NCI-H526 (cell line): ENCODE results near the gene ARL3.
"Not testable (repeated sequence)": the region's sequence is repeated elsewhere in the genome, so short reads cannot be mapped to it uniquely, and the experiment has no call there.

Experiments used
- DNase-seq, 2 experiments: peaks; one replicate each; lab custom pipeline; 2025; lab: John Stamatoyannopoulos, UW

The ARL3 gene, protein sequence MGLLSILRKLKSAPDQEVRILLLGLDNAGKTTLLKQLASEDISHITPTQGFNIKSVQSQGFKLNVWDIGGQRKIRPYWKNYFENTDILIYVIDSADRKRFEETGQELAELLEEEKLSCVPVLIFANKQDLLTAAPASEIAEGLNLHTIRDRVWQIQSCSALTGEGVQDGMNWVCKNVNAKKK

DNA sequence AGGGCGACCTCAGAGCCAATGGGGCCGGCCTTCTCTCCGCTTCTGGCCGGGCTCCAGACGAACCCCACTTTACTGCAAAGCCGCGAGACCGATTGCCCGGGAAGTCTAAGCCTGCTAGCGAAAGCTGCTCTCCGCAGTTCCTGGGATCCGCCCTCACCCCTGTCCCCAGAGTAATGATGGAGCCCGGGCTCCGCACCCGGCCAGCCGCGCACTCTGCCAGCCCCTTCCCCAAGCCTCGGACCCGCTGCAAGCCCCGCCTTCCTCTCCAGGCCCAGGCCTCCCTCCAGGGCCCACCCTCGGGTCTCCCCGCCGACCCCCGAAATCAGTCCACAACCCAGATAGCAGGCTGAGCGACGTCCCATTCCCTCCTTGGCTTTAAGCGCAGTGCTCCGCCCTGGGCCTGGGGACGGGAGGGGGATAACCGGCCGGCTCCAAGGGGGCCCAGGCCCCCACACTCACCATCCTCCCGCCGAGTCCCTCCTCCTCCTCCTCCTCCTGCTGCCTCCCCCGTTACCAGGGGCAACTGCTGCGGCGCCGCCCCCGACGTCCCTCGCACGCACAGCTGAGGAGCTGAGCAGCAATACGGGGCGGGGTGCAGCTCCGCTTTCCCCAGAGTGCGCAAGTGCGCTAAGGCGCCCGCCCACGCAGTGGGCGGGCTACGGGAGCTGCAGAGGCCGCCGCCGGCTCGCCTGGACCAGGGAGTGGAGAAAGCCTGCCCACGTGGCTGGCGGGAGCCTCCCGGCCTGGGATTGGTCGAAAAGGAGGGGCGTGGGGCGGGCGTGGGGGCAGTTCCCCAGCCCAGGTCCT, at the start of gene ARL3:
ARL3 (minus strand) TSS at position 584 of the 807 bp plus-strand sequence; CDS start at position 462, 122 bp downstream.
- peak; percentile 93 to 97 for DNase-seq

DNA sequence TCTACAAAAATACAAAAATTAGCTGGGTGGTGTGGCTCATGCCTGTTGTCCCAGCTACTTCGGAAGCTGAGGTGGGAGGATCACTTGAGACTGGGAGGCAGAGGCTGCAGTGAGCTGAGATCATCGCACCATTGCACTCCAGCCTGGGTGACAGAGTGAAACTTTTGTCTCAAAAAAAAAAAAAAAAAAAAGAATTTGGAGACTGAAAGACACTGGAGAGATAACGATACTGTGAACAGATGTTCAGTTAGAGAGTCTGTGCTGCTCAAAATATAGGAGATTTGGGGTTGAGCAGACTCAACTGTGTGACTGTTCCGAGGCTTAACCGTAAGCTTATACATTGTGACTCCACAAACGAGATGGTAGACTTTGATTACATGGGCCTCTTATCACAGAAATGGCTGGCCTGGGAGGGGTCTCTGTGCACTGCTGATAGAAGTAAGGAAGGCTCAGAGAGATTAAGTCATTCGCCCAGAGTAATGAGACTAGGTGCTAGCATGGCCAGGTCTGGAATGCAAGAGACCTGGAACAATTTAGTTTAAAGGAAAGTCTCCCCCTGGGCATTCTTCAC, 48.9 kb upstream of the ARL3 start:
- DNase-seq, result no peak

DNA sequence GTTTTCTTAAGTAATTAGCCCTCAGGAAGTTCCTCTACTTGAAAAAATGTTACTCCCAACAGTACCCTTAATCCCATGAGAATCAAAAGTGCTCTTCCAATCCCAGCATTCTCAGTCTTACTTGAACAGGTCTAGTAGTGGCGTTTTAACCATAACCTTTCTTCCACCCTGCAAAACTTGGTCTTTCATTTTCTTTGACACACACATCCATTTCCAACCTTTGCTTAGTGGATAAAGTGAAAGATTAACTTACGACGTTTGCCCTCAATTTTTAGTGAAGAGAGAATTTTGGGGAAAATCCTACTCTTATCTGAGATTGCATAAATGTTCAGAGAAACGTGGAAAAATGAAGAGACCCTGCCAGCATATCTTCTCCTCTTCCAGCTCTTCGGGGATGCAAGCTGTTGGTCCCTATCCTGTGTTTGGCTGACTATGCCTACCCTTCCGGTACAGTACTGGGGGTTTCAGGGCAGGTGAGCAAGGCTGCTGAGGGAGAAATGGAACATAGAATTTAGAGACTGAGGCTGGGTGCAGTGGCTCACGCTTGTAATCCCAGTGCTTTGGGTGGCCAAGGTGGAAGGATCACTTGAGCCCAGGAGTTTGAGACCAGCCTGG, 48.3 kb upstream of the ARL3 start:
- DNase-seq, result no peak

DNA sequence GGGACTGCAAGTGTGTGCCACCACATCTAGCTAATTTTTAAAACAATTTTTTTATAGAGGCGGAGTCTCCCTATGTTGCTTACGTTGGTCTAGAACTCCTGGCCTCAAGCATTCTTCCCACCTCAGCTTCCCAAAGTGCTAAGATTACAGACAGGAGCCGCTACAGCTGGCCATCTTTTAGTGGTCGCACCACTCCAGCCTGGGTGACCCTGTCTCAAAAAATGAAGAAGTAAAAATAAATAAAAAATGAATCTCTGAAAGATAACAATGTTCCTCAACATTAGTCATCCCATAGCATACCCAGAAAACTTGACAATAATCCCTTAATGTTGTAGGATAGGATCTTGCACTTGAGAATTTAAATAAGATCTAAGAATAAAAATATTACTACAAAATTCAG, 47.8 kb upstream of the ARL3 start:
- no peak for DNase-seq

DNA sequence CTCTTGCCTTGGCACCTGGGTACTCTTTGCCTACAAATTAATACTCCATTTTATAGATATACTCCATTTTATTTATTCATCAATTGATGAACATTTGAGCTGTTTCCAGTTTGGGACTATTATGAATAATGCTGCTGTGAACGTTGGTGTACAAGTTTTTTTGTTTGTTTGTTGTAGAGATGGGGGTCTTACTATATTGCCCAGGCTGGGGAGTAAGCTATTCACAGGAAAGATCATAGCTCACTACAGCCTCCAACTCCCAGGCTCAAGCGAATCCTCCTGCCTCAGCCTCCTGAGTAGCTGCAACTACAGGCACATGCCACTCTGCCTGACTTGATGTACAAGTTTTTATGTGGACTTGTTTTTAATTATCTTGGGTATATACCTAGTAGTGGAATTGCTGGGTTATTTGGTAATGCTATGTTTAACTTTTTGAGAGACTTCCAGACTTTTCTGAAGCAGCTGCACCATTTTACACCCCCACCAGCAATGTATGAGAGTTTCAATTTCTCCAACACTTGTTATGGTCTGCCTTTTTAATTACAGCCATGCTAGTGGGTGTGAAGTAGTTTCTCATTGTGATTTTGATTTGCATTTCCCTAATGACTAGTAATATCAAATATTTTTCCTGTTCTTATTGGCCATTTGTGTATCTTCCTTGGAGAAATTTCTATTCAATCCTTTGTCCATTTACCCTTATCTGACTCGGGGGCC, 45.5 kb upstream of the ARL3 start:
- DNase-seq, result no peak

DNA sequence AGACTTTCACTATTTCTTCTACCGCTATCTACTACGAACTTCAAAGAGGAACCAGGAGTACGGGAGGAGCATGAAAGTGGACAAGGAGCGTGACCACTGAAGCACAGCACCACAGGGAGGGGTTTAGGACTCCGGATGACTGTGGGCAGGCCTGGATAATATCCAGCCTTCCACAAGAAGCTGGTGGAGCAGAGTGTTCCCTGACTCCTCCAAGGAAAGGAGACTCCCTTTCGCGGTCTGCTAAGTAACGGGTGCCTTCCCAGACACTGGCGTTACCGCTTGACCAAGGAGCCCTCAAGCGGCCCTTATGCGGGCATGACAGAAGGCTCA, 44.7 kb upstream of the ARL3 start:
- not testable (repeated sequence) for DNase-seq

DNA sequence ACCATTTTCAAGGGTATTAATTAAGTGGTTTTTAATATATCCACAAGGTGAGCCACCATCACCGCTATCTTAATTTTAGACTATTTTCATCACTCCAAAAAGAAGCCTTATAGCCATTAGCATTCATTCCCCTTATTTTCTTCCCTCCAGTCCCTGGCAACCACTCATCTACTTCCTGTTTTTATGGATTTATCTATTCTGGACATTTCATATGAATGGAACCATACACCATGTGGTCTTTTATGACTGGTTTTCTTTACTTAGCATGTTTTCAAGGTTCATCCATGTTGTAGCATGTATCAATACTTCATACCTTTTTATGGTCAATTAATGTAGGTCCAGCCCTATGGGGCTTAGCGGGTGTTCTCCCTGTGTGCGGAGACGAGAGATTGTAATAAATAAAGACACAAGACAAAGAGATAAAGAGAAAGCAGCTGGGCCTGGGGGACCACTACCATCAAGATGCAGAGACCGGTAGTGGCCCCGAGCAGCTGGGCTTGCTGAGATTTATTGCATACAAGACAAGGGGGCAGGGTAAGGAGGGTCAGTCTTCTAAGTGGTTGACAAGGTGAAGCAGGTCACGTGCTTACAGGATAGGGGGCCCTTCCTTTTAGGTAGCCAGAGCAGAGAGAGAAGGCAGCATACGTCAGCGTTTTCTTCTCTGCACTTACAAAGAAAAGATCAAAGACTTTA, 44.2 kb upstream of the ARL3 start:
- DNase-seq, result no peak

DNA sequence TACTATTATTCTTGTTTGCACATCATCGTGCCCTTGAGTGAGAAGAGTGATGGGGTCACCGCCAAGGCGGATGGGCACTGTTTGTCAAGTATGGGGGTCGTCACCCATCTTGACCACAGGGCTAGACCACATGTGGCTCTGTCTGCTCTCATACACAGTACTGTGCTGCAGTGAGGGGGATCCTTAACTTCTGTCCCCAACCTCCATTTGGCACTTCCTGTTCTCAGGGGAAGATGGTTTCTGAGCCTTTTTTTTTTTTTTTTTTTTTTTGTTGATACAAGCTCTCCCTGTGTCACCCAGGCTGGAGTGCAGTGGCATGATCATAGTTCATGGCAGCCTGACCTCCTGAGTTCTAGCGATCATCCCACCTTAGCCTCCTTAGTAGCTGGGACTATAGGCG, 43.1 kb upstream of the ARL3 start:
- no peak for DNase-seq

DNA sequence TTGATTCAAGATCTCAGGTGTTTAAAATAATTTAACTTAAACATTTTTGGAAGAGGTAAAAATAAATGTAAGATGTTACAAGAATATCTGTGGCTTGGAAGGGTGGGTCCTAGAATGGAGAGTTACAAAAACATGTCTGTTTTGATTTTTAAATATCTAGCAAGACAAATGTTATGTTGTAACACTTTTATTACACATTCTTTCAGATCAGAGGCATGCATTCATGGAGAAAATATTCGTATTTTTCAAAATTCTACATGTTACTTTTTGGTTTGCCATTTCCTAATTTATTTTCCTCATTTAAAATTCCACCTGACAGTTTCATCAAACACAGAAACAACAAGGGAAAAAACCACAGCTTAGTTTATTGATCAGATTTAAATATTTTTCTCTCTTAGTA, 39.5 kb upstream of the ARL3 start:
- no peak for DNase-seq

DNA sequence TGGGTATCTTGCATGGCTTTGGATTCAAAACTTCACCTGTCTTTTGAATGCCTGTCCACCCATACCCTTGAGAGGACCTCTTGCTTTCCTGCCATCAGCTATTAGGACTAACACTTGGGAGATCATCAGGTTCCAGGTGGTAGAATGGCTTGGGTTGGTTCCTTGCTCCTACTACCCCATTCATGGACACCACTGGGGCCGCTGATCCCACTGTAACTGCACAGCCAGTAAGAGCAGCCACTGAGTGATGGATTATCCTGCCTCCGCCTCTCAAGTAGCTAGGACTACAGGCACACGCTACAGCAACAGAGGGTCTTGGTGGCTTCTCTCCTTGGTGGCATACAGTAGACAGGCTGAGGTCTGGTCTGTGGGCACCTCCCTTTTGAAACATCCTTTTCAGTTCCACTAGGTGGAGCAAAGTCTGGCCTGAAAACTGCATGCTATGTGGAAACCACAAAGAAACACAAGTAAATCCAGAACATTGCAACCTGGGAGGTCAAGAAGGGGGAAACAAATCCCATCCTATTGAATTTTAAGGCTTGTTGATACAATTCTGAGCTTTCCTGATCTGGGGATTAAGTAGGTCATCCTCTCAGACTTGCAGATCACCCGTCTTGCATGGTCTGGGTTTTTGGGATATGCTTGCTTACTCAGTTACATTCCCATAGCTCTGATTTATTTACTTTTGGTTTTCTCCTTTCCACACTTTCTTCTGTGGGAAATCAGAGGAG, 38.9 kb upstream of the ARL3 start:
- peak in 1 of 2 experiments; percentile 6 for DNase-seq

DNA sequence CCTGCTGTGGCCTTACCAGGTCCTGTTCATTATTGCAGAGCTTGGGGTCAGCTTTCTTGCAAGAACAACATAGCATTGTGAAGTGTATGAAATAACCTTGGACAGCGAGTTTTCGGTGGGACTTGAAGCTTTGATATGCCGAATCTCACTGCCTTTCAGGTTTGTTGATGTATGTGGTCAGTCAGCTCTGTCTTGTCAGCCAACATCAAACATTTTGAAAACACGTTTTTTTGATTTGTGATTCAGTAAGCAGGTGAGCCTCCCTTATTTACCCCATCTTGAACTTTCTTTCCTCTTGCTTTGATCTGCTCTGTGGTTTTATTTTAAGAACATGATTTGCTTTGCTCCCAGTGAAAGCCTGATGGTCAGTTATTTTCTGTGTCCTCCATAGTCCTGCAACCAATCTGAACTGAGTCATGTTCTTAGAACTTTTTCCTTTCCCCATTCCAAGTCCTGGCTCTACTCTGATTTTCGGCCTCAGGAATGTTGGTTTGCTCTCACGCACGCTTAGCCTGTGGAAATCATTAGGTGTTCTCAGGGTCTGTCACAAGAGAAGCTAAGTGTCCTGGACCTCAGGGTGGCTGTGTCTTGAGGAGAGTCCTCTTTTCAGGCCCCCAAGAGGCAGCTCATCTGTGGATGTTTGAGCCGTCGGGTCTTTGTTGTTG, 38.2 kb upstream of the ARL3 start:
- no peak for DNase-seq

DNA sequence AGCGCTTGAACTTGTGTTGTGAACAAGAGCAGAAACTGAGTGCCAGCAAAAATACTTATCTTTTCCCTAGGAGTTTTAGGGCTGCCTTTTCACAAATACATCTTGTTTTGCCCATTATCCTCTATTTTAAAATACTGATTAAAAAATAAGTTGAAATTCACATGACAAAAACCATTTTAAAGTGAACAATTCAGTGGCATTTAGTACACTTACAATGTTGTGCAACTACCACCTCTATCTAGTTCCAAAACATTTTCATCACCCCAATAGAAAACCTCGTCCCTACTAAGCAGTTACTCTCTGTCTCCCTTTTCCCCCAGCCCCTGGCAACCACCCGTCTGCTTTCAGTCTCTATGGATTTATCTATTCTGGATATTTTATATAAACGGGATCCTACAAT, 31.0 kb upstream of the ARL3 start:
- no peak for DNase-seq

DNA sequence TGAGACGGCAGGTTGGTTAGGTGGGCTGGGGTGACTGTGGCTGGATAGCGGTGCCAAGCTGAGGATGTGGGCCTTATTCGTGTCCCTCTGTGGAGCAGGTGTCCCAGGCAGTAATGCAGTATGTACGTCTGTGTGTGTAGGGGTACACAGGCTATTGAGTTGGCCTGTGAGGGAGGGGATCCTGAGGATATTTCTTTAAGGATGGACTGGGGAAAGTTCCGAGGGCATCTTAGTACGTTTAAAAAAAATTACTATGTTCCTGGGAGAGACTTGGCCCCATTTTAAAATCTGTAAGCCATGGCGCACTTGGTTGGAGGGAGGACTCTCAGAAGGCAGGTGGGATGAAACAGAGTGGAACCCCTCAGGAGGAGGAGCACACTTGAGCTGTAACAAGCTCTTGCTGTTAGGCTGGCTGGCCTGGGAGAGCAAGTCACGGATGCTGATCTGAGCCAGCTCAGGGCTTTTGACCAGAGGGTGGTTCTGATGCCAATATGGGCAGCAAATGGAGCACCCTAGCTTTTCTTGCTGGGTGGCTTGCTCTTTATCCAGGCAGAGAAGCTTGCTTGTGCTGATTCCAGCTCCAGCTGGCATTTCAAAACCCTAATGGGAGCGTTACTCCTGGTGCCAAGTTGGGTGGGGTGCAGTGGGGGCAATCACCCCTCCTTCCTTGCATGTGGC, 30.3 kb upstream of the ARL3 start:
- no peak for DNase-seq

DNA sequence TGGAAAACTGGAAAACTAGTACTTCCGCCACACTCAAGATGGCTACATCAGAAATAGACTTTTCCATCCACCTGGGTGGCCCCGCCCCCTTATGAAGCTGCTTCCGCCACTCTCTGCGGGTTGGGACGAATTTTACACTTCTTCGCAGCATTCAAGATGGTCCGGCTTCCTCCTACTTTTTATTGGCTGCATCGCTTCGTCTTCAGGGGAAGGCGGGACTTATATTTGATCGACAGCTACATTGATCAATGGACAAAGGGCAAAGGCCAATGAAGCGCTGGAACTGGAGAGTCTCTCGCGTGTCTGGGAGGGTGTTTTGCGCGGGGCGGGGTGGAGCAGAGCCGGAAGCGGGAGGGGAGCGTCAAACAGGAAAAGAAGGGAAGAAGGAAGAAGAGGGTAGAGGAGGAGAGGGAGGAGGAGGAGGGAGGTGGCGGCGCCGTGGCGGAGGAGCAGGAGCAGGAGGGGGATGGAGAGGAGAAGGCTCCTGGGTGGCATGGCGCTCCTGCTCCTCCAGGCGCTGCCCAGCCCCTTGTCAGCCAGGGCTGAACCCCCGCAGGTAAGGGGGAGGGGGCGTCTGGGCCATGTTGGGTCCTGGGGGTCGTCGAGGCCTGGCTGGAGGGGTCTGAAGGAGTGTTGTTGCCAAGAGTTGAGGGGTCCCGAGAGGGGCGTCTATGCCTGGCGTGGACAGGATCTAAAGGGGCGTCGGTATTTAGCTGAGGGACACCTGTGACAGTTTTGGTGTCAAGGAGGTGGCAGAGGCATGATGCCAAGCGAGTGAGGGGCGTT, 29.6 kb upstream of the ARL3 start, which contains the start of gene WBP1L:
WBP1L (plus strand) TSS at position 361 of the 786 bp plus-strand sequence; CDS start at position 467, 106 bp downstream.
- peak; percentile 97 to 98 for DNase-seq

DNA sequence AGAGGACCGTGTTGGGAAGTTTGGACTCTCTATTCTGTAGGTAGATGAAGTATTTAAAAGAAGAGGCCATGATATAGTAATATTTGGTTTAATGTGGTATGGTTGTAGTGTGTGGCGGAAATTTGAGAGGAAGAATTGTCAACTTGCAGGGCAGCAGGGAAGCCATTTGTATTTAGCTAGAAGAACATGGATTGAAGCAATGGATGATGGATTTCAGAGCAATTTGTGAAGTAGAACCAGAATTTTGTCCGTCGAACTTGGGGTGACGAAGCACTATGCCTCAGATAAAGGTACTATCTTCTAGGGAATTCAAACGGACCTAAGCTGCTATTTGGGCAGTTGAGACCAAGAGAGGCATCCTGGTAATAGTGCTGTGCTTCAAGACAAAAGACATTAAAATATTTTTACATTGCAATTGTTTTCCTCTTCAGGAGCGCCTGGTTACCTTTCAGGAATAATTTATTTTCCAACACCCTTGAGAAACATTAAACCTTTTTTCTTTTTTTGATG, 28.9 kb upstream of the ARL3 start:
- no peak for DNase-seq

DNA sequence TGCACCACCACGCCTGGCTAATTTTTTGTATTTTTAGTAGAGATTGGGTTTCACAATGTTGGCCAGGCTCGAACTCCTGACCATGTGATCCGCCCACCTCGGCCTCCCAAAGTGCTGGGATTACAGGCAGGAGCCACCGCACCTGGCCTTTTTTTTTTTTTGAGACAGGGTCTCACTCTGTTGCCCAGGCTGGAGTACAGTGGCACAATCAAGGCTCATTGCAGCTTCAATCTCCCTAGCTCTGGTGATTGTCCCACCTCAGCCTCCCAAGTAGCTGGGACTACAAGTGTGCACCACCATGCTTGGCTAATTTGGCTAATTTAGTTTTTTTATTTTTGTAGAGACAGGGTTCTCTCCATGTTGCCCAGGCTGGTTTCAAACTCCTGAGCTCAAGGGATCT, 28.1 kb upstream of the ARL3 start:
- DNase-seq, result not testable (repeated sequence)

DNA sequence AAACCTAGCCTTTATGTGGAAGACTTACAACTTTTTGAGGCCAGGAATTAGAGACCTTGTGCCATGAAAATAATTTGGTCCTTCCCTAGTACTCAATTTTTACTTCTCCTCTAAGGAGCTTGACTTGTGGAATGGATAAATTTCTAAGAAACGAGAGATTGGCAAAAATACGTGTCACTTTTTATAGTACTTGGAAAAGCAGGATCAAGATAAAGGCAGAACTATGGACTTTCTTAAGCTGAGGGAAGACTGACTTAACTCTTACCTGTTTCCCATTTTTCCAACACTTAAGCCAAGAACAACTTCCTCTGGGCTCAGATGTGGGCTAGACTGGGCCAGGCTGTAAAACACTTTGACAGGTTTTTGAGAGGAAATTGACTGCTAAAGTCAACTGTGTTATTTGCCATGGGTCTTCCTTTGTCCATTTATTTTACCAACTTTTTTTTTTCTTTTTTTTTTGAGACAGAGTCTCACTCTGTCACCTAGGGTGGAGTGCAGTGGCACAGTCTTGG, 27.6 kb upstream of the ARL3 start:
- DNase-seq, result no peak

DNA sequence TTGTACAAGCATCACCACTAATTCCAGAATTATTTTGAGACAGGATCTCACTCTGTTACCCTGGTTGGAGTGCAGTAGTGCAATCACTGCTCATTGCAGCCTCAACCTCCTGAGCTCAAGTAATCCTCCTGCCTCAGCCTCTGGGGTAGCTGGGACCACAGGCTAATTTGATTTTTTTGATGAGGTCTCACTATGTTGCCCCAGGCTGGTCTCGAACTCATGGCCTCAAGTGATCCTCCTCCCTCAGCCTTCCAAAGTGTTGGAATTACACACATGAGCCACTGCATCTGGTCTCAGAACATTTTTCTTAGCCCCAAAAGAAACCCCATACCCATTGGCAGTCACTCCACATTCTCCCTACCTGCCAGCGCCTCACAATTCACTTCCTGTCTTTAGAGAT, 26.0 kb upstream of the ARL3 start:
- DNase-seq, result no peak

DNA sequence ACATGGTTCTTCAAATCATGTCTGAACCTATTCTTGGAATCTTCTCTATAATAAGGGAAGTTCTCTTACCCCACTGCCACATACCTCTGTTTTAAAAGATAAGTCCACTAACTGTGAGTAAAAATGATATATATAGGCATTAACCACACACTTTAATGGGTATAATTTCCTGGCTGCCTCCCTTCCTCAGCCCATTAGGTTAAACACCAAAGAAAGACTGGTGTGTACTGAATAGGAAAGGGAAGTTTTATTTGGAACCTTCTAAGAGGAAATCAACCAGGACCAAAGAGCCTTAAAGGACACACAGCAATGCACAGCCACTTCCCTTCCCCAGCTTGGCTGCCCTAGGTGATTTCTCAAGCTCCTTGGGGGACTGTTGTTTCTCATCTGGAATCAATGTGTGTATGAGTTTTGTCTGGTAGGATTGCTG, 24.5 kb upstream of the ARL3 start:
- no peak for DNase-seq
